RWPE1 (cell line): ENCODE results near the gene GPR52.

Experiments
- CTCF ChIA-PET: fragments of 350-600 bp; sonication (Branson Sonifier 250); formaldehyde crosslinking; extraction: SDS; loops from one replicate; lab custom pipeline; 2021; lab: Yijun Ruan, JAX
- POLR2A ChIA-PET: fragments of 400-600 bp; formaldehyde crosslinking; extraction: SDS; loops from one replicate; lab custom pipeline; 2020; ENCODE audit warnings: antibody characterized with exemption; ENCODE audit not compliant: low non-redundant PET; lab: Yijun Ruan, JAX
- DNase-seq: peaks from one replicate; pipeline ENCODE4 v3.0.0; 2012; ENCODE audit warnings: low spot score
- H3K27ac ChIP-seq: fragments of 450-650 bp; 2 replicates; pipeline ENCODE4 v1.5.1; 2017
- CTCF ChIP-seq: fragments of 450-650 bp; conservative IDR thresholded peaks from 2 replicates; pipeline ENCODE4 v1.5.1; 2017; ENCODE audit warnings: low read depth, mild to moderate bottlenecking

The GPR52 gene

GRCh38 chr1:174448531-174448883 is 743 bp downstream of the GPR52 start:
- ChIA-PET POLR2A (no interaction called here), CTCF (no interaction called here)
- no peak for TF ChIP-seq CTCF
- no peak for DNase-seq
- H3K27ac ChIP-seq: no peak overlapping the region

- TF ChIP-seq CTCF: no peak
- no peak for DNase-seq
- H3K27ac ChIP-seq: no peak overlapping the region
- ChIA-PET CTCF (no interaction called here), POLR2A (no interaction called here)
These were observed 1.2 kb downstream of the GPR52 start for GRCh38 chr1:174448974-174449373.

GRCh38 chr1:174451408-174451807 is 3.6 kb downstream of the GPR52 start:
- POLR2A ChIA-PET: no interaction called here
- TF ChIP-seq CTCF: no peak
- CTCF ChIA-PET: interaction anchor here (0.6 to 0.7 kb wide), 2 partner anchors 10 to 80 kb away, joined by 3 read pairs; no protein-coding TSS in a partner anchor
- DNase-seq: no peak
- H3K27ac ChIP-seq: no peak overlapping the region

- ChIA-PET CTCF (interaction anchor here (0.6 kb wide), 2 partner anchors 55 to 1480 kb away, joined by 3 to 4 read pairs; no protein-coding TSS in a partner anchor), POLR2A (no interaction called here)
- TF ChIP-seq CTCF: no peak
These were observed 18.1 kb downstream of the GPR52 start for GRCh38 chr1:174465855-174466254.

GRCh38 chr1:174466607-174467006 is 18.8 kb downstream of the GPR52 start:
- H3K27ac ChIP-seq: no peak overlapping the region
- CTCF ChIA-PET: interaction anchor here (0.6 kb wide), 1 partner anchor 56 kb away, joined by 4 read pairs; no protein-coding TSS in a partner anchor
- POLR2A ChIA-PET: no interaction called here
- DNase-seq: no peak
- TF ChIP-seq CTCF: no peak

More at GRCh38 chr1:174465855-174466254, 18.1 kb downstream of the GPR52 start:
- H3K27ac ChIP-seq: no peak overlapping the region
- DNase-seq: no peak

GRCh38 chr1:174469052-174469451 is 21.3 kb downstream of the GPR52 start:
- H3K27ac ChIP-seq: no peak overlapping the region
- CTCF ChIA-PET: no interaction called here
- DNase-seq: no peak
- POLR2A ChIA-PET: no interaction called here
- TF ChIP-seq CTCF: no peak
